PFSK-1 (cell line): Measurements from ENCODE around the gene FSCN2.

Source experiments
- FOXP2 ChIP-seq: optimal IDR thresholded peaks from 2 replicates; pipeline ENCODE3; 2011; ENCODE audit warnings: borderline replicate concordance, control low read depth, inconsistent platforms; ENCODE audit not compliant: insufficient read depth; ENCODE audit errors: extremely low read length, extremely low read depth
- POLR2AphosphoS5 ChIP-seq: IDR thresholded peaks from 2 replicates; pipeline ENCODE4 v1.6.1; 2012; ENCODE audit warnings: low read depth, mild to moderate bottlenecking, control low read depth, low read length, moderate library complexity
- REST ChIP-seq, 2 experiments: IDR thresholded peaks; 2 replicates each; pipeline versions ENCODE4 v1.6.1 to v1.8.0; 2011 to 2012; ENCODE audit warnings: low read depth in 2 of 2, low read length in 2 of 2, control low read depth in 1 of 2, inconsistent platforms in 1 of 2, mild to moderate bottlenecking in 1 of 2, moderate library complexity in 1 of 2; ENCODE audit not compliant: insufficient read depth in 1 of 2
- SIN3A ChIP-seq: IDR thresholded peaks from 2 replicates; pipeline ENCODE4 v1.6.1; 2012; ENCODE audit warnings: mild to moderate bottlenecking, low read length, moderate library complexity, borderline replicate concordance; ENCODE audit not compliant: insufficient read depth
- TAF1 ChIP-seq: IDR thresholded peaks from 2 replicates; pipeline ENCODE4 v1.6.1; 2012; ENCODE audit warnings: low read length, control low read depth, borderline replicate concordance; ENCODE audit not compliant: insufficient read depth

FSCN2 gene

GRCh38 chr17:81547614-81547982 is 19.4 kb downstream of the FSCN2 start:
- TF ChIP-seq TAF1 (no peak), FOXP2 (no peak), POLR2AphosphoS5 (no peak), SIN3A (no peak), REST (IDR thresholded peaks at IDR 0.05; ENCODE audit: insufficient read depth in 1 of 2, low read depth in 2 of 2, low read length in 2 of 2) (no peak)

- TF ChIP-seq TAF1 (no peak), REST (IDR thresholded peaks at IDR 0.05; ENCODE audit: insufficient read depth in 1 of 2, low read depth in 2 of 2, low read length in 2 of 2) (no peak), SIN3A (no peak), POLR2AphosphoS5 (no peak), FOXP2 (no peak)
Measured at GRCh38 chr17:81549031-81549557, 20.9 kb downstream of the FSCN2 start.

- TF ChIP-seq SIN3A (no peak), POLR2AphosphoS5 (no peak), FOXP2 (no peak), REST (IDR thresholded peaks at IDR 0.05; ENCODE audit: insufficient read depth in 1 of 2, low read depth in 2 of 2, low read length in 2 of 2) (no peak), TAF1 (no peak)
Measured at GRCh38 chr17:81549826-81550225, 21.6 kb downstream of the FSCN2 start.

DNA sequence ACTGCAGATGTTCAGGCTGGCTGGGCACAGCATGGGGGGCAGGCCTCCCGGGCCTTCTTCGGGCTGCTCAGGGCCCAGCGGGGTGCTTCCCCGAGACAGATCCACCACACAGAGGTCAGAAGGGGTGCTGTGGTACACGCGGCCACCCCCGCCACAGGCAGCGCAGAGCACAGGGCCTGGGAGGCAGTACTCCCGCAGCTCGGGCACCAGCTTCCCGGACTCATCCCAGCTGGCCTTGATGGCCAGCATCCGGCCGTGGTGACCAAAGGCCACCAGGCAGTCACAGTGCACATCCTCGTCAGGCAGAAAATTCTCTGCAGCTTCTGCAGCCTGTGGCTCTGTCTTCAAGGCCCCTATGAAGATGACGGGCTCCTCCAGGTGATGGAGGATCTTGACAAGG is 22.1 kb downstream of the FSCN2 start:
- TF ChIP-seq REST (IDR thresholded peaks at IDR 0.05; ENCODE audit: insufficient read depth in 1 of 2, low read depth in 2 of 2, low read length in 2 of 2) (no peak), FOXP2 (no peak), SIN3A (no peak), TAF1 (no peak), POLR2AphosphoS5 (no peak)

- TF ChIP-seq FOXP2 (no peak), TAF1 (no peak), REST (IDR thresholded peaks at IDR 0.05; ENCODE audit: insufficient read depth in 1 of 2, low read depth in 2 of 2, low read length in 2 of 2) (no peak), POLR2AphosphoS5 (no peak), SIN3A (no peak)
Measured at GRCh38 chr17:81550830-81551457, 22.8 kb downstream of the FSCN2 start.
